Esophagus squamous epithelium (tissue), 5 donors: ENCODE measurements around the gene CALU. TPM values are rescaled to one million over a fixed set of nuclear protein-coding genes. Genes with fewer than 3 reads are reported as not detected.

Experiments
- DNase-seq: peaks from one replicate; lab custom pipeline; 2025; lab: John Stamatoyannopoulos, UW
- H3K27ac ChIP-seq, 4 donors: fragments of 200-600 bp; sonication (generic); one replicate each; pipeline ENCODE4 v1.5.1; 2016 to 2019; ENCODE audit warnings: mild to moderate bottlenecking in 1 of 4
- H3K27me3 ChIP-seq, 4 donors: fragments of 200-600 bp; sonication (generic); 1 replicate in 3 of 4; 2 replicates in 1 of 4; pipeline versions ENCODE4 v1.5.1 to v1.6.0; 2017 to 2021; ENCODE audit warnings: antibody characterized with exemption in 1 of 4
- H3K36me3 ChIP-seq, 3 donors: fragments of 200-600 bp; sonication (generic); one replicate each; pipeline ENCODE4 v1.5.1; 2016 to 2019
- H3K4me1 ChIP-seq, 3 donors: fragments of 200-600 bp; sonication (generic); one replicate each; pipeline ENCODE4 v1.5.1; 2017 to 2019
- H3K4me3 ChIP-seq, 4 donors: fragments of 200-600 bp; sonication (generic); 1 replicate in 3 of 4; 2 replicates in 1 of 4; pipeline ENCODE4 v1.5.1; 2016 to 2019; ENCODE audit warnings: mild to moderate bottlenecking in 2 of 4, moderate library complexity in 1 of 4
- H3K9me3 ChIP-seq, 3 donors: fragments of 200-600 bp; sonication (generic); one replicate each; pipeline ENCODE4 v1.5.1; 2016 to 2019
- CTCF ChIP-seq, 6 experiments: fragments of 450-650 bp in 4 of 6; fragments of 200-600 bp in 2 of 6; sonication (generic) in 2 of 6; IDR thresholded peaks; one replicate each; pipeline ENCODE4 v1.5.1; 2016 to 2019; ENCODE audit warnings: antibody characterized with exemption in 6 of 6, mild to moderate bottlenecking in 4 of 6, moderate library complexity in 4 of 6
- POLR2A ChIP-seq, 4 donors: fragments of 450-650 bp; IDR thresholded peaks; one replicate each; pipeline ENCODE4 v1.6.1; 2017; ENCODE audit warnings: antibody characterized with exemption in 4 of 4, mild to moderate bottlenecking in 4 of 4, moderate library complexity in 3 of 4
- WGBS, 2 donors: methylation state at CpG; one replicate each; pipeline ENCODE4 v1.1.5; 2018; 5-methylcytosine and 5-hydroxymethylcytosine counted together
- intact Hi-C: fragments of 100-400 bp; cut with DNase I; formaldehyde crosslinking; loops from one replicate; pipeline ENCODE4 v1.15.0; 2022
- total RNA-seq, 4 donors: library from RNA; depleted of rRNA; stranded (reverse); fragments of >200 nt; gene quantifications; one replicate each; pipeline ENCODE4 v1.1.0, GENCODE V29; 2016
- donor health status: DM: yes; HTN: yes; CAD: no.

The CALU gene
- total RNA-seq, 4 donors from 2014 or later, result 23.5 to 66.6 (median 50.8) TPM

- no peak for DNase-seq
- H3K36me3 ChIP-seq, result no peaks in the 10 kb centered on the region
- intact Hi-C loops, result no loop called here
- H3K4me3 ChIP-seq, result no peak overlapping the region
- no peak overlapping the region for H3K27ac ChIP-seq
- TF ChIP-seq CTCF (IDR thresholded peaks at IDR 0.05), result no peak
- no peak for TF ChIP-seq POLR2A (IDR thresholded peaks at IDR 0.05)
- H3K9me3 ChIP-seq, result no peaks in the 10 kb centered on the region
- peaks cover 0 to 15% (median 2%) of the 10 kb centered on the region in 4 donors for H3K27me3 ChIP-seq
- WGBS, 2 donors, result 49 to 53% methylated on average over 5 of the region's 5 CpGs
- peaks cover 9 to 21% (median 9%) of the 10 kb centered on the region in 3 donors for H3K4me1 ChIP-seq
Observed at GRCh38 chr7:128796327-128796726, 57.2 kb downstream of the CALU start.

- DNase-seq, result no peak
- Histone ChIP-seq H3K27ac (no peak overlapping the region), H3K4me1 (no peaks in the 10 kb centered on the region), H3K27me3 (no peaks in the 10 kb centered on the region), H3K9me3 (no peaks in the 10 kb centered on the region), H3K4me3 (no peak overlapping the region), H3K36me3 (no peaks in the 10 kb centered on the region)
- TF ChIP-seq CTCF (IDR thresholded peaks at IDR 0.05) (no peak), POLR2A (IDR thresholded peaks at IDR 0.05) (no peak)
- intact Hi-C loops, result no loop called here
- 82 to 100% methylated on average over 2 of the region's 2 CpGs for WGBS, 2 donors
Observed at GRCh38 chr7:128799451-128799850, 60.3 kb downstream of the CALU start.

GRCh38 chr7:128800567-128800966 is 61.4 kb downstream of the CALU start:
- TF ChIP-seq POLR2A (IDR thresholded peaks at IDR 0.05) (no peak), CTCF (IDR thresholded peaks at IDR 0.05) (no peak)
- WGBS, 2 donors, result 68 to 80% methylated on average over 2 to 3 of the region's 3 CpGs

GRCh38 chr7:128801003-128801402 is 61.8 kb downstream of the CALU start:
- Histone ChIP-seq H3K4me1 (no peaks in the 10 kb centered on the region), H3K36me3 (peaks cover 0 to 7% (median 0%) of the 10 kb centered on the region in 3 donors), H3K27ac (no peak overlapping the region), H3K4me3 (no peak overlapping the region), H3K27me3 (no peaks in the 10 kb centered on the region), H3K9me3 (no peaks in the 10 kb centered on the region)
- no peak for DNase-seq
- WGBS, 2 donors, result 93 to 94% methylated on average over 9 of the region's 9 CpGs
- TF ChIP-seq POLR2A (IDR thresholded peaks at IDR 0.05), result no peak
- no peak for TF ChIP-seq CTCF (IDR thresholded peaks at IDR 0.05)
- intact Hi-C loops, result no loop called here

More at GRCh38 chr7:128800567-128800966, 61.4 kb downstream of the CALU start:
- H3K4me1 ChIP-seq, result no peaks in the 10 kb centered on the region
- H3K4me3 ChIP-seq, result no peak overlapping the region
- DNase-seq, result no peak
- H3K36me3 ChIP-seq, result peaks cover 0 to 6% (median 0%) of the 10 kb centered on the region in 3 donors
- intact Hi-C loops, result no loop called here
- no peak overlapping the region for H3K27ac ChIP-seq
- H3K27me3 ChIP-seq, result no peaks in the 10 kb centered on the region
- no peaks in the 10 kb centered on the region for H3K9me3 ChIP-seq

GRCh38 chr7:128801667-128802418 is 62.7 kb downstream of the CALU start:
- DNase-seq, result no peak
- no peaks in the 10 kb centered on the region for H3K4me1 ChIP-seq
- no peaks in the 10 kb centered on the region for H3K27me3 ChIP-seq
- H3K4me3 ChIP-seq, result no peak overlapping the region
- TF ChIP-seq POLR2A (IDR thresholded peaks at IDR 0.05) (no peak), CTCF (IDR thresholded peaks at IDR 0.05) (no peak)
- no peak overlapping the region for H3K27ac ChIP-seq
- peaks cover 0 to 7% (median 0%) of the 10 kb centered on the region in 3 donors for H3K36me3 ChIP-seq
- 70 to 88% methylated on average over 2 of the region's 2 CpGs for WGBS, 2 donors
- H3K9me3 ChIP-seq, result no peaks in the 10 kb centered on the region
- intact Hi-C loops, result no loop called here
